IPS-NIHi11 (cell line): Measurements from ENCODE around the gene BICRAL.
A peak's percentile ranks its signal among the peaks of the same experiment; 100 is the strongest.
"Not testable (repeated sequence)": the region's sequence is repeated elsewhere in the genome, so short reads cannot be mapped to it uniquely, and the experiment has no call there.

ENCODE experiments used
- DNase-seq: peaks from one replicate; pipeline ENCODE4 v3.0.0; 2012; ENCODE audit warnings: mixed read lengths, low spot score

BICRAL gene

DNA sequence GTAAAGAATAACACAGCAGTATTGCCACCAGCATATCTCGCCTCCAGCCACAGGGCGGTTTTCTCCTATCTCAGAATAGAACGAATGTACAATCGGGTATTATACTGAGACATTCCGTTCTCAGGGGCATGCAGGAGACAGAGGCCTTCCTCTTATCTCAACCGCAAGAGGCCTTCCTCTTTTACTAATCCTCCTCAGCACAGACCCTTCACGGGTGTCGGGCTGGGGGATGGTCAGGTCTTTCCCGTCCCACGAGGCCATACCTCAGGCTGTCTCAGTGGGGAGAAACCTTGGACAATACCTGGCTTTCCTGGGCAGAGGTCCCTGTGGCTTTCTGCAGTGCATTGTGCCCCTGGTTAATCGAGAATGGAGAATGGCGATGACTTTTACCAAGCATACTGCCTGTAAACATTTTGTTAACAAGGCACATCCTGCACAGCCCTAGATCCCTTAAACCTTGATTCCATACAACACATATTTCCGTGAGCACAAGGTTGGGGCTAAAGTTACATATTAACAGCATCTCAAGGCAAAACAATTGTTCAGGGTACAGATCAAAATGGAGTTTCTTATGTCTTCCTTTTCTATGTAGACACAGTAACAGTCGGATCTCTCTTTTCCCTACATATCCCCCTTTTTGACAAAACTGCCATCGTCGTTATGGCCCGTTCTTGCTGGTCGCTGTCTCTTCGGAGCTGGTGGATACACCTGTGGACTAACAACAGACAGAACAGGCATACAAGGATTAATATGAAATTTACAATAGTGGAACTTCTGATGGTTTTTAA, 112.4 kb downstream of the BICRAL start:
- not testable (repeated sequence) for DNase-seq

DNA sequence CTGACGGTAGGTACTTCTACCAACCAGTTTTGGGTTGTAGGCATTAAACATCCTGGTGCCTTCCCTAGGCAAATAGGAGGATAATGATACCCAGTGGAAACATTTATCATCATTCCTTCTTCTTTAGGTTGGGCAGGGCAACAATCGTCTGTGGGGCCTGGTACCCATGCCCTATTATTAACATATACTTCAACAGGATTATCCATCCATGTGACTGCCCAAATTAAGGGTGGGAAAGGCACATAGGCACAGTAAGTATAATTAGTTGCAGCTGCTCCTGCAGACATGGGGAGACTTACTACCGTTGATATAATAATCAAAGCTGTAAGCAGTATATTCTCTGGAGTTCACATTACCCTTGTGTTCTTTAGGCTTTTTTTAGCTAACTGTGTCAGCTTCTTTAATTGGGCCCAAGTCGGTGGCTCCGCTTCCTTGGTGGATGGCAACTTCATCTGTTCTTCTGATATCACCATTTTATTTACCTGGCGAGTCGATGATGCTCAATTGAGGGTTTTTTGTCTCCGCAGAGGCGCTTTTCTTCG, 114.4 kb downstream of the BICRAL start:
- DNase-seq = no peak

DNA sequence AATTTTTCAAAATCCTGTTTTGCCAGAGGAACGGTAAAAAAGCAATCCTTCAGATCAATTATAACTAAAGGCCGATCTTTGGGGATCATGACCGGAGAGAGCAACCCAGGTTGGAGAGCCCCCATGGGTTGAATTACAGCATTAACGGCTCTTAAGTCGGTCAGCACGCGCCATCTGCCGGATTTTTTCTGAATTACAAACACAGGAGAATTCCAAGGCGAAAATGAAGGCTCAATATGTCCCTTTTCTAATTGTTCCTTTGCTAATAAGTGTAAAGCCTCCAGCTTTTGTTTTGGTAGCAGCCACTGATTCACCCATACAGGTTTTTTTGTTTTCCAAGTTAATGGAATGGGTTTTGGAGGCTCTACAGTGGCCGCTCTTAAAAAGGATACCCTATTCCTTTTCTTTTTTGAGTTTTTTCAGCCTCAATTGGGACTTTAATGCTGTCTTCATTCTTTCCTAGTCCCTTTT, 117.1 kb downstream of the BICRAL start:
- peak; percentile 53 for DNase-seq

DNA sequence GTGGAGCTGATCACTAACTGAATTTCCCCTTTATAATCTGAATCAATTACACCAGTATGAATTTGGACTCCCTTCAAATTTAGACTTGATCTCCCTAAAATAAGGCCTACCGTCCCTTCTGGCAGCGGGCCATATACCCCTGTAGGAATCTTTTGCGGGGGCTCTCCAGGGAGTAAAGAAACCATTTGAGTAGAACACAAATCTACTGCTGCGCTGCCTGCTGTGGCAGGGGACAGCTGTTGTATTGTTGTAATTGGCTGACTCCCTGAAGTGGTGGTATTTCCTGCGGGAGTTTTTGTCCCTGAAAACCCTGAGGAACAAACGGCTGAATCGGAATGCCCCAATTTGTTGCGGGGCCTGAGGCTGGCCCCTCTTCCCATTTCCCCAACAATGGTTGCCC, 118.0 kb downstream of the BICRAL start:
- no peak for DNase-seq

DNA sequence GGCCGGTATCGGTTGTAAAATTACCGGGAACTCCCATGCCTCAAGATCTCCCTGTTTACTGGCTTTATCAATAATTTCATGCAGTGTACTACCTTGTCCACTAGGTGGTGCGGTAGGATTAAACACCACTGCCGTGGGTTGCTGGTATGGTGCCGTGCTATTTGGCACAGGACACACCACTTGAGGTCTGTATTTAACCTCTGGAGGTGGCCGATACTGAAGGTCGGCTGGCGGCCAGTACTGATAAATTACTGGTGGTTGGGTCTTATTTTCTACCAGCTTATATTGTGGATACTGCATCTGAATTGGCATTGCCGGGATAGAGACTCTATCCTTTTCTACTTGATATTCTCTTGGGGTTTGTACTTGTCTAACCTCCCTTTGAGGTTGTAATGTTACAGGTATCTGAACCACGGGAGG, 119.7 kb downstream of the BICRAL start:
- peak; percentile 62 for DNase-seq

DNA sequence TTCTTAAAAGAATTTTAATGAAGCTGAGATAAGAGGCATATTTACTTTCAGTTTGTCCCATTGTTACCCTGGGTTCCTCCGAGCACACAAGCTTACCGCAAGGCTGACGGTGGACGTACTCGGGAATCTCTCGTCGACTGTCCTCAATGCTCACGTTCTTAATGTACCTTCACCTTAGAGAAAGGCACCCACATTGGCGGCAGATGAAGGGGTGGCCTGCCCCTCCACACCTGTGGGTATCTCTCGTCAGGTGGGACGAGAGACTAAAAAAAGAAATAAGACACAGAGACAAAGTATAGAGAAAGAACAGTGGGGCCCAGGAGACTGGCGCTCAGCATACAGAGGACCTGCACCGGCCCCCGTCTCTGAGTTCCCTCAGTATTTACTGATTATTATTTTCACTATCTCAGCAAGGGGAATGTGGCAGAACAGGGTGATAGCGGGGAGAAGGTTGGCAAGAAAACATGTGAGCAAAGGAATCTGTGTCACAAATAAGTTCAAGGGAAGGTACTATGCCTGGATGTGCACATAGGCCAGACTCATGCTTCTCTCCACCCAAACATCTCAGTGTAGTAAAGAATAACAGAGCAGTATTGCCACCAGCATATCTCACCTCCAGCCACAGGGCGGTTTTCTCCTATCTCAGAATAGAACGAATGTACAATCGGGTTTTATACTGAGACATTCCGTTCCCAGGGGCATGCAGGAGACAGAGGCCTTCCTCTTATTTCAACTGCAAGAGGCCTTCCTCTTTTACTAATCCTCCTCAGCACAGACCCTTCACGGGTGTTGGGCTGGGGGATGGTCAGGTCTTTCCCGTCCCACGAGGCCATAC, 120.8 kb downstream of the BICRAL start:
- DNase-seq = not testable (repeated sequence)

DNA sequence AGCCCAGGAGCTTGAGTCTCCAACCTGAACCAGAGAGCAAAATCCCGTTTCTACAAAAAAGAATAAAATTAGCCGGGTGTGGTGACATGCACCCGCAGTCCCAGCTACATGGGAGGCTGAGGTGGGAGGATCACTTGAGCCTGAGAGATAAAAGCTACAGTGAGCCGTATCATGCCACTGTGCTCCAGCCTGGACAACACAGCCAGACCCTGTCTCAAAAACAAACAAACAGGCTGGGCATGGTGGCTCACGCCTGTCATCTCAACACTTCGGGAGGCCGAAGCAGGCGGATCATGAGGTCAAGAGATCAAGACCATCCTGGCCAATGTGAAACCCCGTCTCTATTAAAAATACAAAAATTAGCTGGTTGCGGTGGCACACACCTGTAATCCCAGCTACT, 122.6 kb downstream of the BICRAL start:
- no peak for DNase-seq

DNA sequence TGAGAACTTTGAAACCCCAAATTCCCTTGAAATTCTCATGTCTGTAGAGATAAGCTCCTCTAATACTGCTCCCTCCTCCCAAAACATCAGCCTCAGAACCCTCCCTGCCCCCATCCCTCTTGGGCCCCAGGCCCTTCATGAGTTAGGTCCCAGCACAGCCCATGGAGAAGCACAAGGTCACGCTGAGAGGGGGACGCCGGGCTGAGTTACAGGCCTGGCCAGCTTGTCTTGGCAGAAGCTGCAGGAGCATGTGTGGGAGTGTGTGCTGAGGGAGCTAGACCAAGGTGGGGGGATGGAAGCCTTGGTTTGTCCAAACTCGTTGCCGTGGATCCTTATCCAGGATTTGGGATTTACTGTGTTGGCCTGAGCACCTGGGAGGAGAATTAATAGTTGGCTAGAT, 125.5 kb downstream of the BICRAL start:
- DNase-seq = no peak

DNA sequence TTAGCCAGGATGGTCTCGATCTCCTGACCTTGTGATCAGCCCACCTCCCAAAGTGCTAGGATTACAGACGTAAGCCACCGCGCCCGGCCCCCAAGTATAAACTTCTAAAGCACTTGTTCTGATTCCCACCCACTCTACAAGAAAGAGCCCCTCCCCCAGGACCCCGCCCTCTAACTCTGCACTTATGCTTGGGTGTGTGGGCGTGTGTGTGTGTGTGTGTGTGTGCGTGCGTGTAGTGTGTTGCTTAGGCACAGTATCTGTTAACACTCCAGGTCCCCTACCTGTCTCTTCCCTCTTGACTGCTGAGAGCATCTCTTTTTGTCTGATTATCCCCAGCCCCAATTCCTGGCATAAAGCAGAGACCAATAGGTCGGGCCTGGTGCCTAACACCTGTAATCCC, 128.0 kb downstream of the BICRAL start:
- DNase-seq = no peak

DNA sequence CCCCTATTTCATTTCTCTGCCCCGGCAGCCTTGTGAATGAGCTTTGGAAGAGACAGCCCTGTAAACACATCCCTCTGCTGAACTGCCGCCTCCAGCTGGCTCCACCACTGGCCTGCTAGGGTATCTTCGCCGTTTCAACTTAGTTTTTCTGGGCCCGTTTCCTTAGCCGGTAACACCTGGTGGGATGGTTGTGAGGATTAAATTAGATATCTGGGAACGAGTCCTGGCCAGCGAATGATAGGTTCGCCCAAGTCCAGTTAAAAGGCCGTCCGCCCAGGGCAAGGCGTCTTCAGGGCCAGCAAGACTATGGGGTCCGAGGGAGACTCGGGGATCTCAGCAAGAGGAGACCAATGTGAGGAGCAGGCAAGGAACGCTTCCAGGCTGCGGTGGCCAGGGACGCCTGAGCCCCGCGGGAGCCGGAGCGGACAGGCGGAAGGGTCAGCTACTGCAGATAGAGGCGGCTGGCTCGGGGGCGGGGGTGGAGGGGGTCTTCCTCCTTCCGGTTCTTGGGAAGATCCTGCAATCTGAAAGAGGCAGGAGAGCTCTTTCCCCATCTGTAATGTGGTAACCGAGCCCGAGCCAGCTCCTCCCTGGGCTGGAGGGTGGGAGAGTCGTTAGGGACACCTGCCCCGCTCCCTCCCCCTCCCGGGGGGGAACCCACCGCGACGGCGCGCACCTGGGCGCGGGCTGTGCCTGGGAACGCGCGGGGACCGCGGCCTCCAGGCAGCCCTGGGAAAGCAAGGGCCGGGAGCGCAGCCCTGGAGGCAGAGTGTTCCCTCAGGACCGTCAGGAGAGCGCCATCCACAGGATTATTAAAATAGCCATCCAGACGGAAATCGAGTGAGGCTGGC, 129.5 kb downstream of the BICRAL start:
- DNase-seq = peak; percentile 74

DNA sequence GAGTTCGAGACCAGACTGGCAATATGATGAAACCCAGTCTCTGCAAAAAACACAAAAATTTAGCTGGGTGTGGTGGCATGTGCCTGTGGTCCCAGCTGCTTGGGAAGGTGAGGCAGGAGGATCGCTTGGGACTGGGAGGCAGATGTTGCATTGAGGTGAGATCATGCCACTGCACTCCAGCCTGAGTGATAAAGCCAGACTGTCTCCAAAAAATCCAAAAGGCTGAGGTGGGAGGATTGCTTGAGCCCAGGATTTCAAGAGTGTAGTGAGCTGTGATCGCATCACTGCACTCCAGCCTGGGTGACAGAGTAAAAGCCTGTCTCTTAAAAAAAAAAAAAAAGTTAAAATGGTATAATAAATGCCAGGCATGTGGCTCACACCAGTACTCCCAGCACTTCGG, 132.7 kb downstream of the BICRAL start:
- no peak for DNase-seq

DNA sequence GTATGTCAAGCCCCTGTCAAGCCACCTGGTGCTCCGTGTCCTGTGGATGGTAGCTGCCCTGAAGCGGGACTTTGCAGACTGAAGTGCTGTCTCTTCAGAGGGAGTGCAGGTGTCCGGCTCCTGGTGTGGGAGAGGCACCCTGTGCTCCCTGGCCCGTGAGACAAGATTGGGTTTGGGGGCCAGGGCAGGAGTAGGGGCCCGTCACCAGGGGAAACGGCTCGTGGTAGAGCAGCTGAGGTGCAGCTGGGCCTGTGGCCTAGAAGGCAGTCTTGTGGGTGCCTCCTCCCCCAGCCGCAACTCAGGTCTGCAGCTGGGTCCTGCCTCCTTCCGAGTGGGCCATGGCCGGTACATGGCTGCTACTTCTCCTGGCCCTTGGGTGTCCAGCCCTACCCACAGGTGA, 133.9 kb downstream of the BICRAL start, which contains the start of gene PTCRA:
Gene PTCRA, plus strand, starts transcription at position 322 of the 400 bp plus-strand sequence. Its CDS starts 17 bp downstream, at position 339.
- no peak for DNase-seq

DNA sequence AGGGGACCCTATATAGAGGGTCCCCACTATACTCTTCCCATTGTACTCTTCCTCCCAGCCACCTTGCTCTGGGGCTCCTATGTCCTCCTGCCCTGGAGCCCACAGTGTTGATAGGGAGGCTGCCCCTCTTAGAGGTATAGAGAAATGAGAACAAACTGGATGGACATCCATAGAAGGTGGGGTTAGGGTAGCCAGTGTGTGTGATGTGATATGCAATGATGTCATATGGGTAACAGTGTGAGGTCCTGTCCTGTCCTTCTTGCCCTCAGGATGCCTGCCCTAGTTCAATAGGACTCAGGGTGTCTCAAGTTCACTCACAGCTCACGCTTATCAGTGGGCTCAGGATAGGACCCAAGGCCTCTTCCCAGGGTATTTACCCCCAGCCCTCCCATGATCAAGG, 134.4 kb downstream of the BICRAL start:
- no peak for DNase-seq
